Glomerular endothelial cell (primary cell): ENCODE measurements around the gene MACO1. TPM values are rescaled to one million over a fixed set of nuclear protein-coding genes. Genes with fewer than 3 reads are reported as not detected.
"Not testable (repeated sequence)": the region's sequence is repeated elsewhere in the genome, so short reads cannot be mapped to it uniquely, and the experiment has no call there.

Experiments
- DNase-seq: peaks from one replicate; pipeline ENCODE4 v3.0.0-alpha.2; 2011; ENCODE audit warnings: low read depth, low spot score; ENCODE audit errors: extremely low read depth
- total RNA-seq: library from RNA; depleted of rRNA; stranded (reverse); fragments of >200 nt; gene quantifications from 2 replicates; pipeline ENCODE4 v1.2.3, GENCODE V29; 2015

MACO1 gene
- total RNA-seq, 1 donor from 2014 or later = 16.7 TPM

DNA sequence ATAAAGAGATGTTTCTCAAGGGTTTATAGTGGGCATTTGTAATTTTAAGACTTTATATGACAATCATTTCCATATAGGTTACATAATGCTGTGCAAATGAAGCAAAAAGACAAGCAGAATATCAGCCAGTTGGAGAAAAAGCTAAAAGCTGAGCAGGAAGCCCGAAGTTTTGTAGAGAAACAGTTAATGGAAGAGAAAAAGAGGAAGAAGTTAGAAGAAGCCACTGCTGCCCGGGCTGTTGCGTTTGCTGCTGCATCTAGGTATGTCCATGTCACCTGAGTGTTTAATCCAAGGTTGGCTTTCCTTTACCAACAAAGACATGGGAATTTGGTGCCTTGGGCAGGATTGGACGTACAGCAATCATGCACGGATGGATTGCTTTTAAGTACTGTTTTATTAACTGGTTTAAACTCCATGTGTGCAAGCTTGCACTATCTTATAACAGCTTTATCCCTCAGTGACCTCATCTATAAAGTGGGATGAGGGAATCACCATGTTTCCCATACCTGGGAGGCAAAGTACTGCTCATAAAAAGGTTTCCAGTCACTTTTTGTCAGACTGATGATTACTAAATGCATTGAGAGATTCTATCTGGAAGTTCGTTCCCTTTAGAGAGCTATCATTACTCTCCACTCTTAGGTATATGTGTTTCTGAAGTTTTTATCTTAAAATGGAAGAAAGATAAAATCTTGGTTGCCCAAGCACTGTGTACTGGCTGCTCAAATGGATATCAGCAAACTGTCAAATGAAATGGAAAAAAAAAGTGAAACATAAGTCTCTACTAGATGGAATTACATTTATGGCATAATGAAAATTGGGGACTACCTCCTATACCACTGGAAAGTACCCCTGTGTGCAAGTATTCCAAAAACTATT is 55.1 kb downstream of the MACO1 start:
- DNase-seq = no peak

DNA sequence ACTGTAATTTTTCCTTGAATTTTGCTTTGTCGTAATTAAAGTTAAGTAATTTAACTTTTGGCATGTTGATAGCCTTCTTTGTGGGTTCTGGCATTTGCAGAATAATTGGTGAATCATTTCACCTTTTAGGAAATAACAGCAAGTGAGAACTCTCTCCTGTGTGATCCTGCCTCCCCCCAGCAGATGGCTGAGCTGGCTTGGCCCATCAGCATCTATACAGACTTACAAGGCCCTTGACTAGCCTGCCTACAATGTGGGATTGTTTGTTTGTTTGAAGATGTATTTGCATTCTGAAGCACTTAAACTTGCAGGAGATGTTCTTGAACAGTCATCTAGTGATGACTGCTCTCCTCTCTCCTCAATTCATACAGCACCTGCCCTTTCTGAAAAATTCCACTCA is 55.9 kb downstream of the MACO1 start:
- no peak for DNase-seq

DNA sequence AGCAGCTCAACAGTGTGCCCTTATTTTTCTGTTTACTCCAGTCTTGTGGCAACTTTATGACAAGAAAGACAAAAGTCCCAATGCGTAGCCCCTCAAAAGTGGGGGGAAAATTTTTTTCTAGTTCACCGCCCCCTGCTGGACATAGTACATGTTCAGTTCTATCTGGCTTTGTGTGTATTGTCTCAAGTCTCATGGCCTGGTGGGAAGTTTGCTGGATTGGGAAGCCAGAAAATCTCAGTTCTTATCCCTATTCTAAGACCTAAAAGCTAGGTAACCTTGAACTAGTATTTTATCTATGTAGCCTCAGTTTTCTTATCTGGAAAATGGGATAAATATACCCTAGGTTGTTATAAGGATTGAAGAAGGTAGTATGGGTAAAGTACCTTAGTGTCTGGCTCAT is 56.9 kb downstream of the MACO1 start:
- DNase-seq = no peak

DNA sequence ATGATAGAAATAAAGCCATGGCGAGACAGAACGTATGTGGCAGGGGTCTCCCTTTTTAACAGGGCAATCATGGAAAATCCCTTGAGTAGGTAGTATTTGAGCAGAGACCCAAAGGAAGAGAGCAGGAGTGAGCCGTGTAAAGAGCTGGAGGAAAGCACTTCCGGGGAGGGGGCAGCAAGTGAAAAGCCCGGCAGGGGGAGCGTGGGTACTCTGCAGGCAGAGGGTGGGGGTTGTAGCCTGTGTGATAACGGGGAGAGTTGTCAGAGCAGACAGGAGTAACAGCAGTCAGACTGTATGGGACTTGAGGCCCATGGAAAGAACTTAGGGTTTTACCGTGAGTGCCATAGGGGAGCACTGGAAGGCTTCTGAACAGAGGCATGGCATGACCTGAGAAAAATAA is 61.6 kb downstream of the MACO1 start:
- DNase-seq = no peak

DNA sequence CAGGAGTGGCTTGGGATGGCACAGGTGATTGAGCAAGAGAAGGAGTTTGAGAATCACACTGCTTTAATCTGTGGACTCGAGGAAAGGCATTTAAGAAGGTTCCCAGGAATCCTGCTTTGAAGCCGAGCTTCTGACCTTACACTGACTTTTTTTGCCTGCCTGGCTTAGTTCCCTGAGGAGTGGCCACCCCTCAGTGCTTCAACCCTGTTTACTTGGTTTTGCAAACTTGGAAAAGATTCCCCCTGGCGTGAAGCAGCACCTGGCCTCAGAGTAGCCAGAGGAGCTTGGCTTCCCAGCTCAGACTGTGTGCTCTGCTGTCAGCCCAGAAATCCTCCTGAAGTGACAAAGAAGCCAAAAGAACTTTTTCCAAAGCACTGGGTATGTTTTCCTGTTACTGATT is 64.3 kb downstream of the MACO1 start:
- no peak for DNase-seq

DNA sequence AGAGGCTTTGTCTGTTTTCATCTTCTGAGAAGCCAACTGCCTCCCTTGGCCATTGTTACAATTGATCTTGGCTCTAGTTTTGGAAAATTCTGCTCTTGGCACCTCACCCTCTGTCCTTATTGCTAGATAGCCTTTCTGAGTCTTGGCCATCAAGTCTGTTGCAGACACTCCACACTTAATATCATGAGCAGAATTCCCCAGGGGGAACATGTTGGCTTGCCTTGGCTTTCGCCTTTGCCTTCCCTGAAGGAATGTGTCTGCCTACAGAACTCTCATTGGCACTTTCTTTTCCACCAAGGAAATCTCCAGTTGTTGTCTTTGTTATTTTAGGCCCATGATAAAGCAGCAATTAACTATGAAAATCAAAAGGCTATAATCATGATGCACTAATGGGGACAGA is 70.0 kb downstream of the MACO1 start:
- no peak for DNase-seq

DNA sequence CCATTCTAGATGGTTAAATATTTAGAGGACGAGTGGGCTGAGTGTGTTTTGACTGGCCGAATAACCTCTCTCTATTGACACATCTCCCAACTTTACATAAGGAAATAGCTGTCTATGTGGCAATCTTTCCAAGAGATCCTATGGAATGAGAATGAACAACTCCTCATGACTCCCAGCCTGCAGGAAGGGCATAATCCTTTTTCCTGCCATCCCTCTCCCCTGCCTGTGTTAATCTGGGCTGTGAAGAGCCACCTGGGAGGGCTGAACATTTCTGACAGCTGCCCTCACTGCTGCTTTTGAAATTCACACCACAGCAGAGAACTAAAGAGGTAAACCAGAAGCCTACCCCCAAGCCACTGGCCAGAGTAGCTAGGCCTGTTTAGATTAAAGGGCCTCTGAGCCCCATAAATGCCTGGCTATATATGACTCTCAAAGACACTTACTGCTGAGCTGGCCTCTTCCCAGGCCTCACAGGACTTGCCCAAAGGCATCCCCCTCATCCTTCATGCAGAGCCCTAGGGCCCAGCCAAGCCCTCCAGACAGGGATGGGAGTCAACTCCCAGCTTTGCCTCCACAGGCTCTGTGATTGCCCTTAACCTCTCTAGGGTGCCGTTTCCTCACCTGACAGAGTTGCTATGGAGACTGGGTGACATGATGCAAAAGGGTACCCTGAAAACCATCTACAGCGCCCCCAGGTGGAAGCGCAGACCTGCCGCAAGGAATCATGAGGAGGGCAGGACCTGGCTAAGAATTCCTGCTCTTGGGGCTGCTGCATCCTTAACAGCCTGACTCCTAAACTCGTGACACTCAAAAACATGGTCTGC is 70.8 kb downstream of the MACO1 start:
- DNase-seq = no peak

DNA sequence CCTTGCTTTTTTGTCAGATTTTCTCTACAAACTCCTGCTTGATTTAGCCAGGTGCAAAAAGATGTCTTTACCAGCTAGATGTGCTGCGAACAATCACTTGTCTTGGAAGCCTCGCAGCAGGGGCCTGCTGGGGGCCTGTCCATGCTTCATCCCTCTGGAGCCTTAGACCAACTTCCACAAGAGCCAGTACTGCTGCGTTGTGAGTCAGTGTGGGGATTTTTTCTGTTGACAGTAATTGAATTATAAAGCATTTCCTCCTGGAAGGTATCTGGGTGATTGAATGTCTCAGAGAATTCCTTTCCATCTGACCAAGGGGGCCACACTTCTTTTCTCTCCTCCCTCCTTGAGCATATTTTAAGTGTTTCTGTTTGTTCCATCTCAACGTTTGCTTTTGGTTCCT is 72.3 kb downstream of the MACO1 start:
- no peak for DNase-seq

DNA sequence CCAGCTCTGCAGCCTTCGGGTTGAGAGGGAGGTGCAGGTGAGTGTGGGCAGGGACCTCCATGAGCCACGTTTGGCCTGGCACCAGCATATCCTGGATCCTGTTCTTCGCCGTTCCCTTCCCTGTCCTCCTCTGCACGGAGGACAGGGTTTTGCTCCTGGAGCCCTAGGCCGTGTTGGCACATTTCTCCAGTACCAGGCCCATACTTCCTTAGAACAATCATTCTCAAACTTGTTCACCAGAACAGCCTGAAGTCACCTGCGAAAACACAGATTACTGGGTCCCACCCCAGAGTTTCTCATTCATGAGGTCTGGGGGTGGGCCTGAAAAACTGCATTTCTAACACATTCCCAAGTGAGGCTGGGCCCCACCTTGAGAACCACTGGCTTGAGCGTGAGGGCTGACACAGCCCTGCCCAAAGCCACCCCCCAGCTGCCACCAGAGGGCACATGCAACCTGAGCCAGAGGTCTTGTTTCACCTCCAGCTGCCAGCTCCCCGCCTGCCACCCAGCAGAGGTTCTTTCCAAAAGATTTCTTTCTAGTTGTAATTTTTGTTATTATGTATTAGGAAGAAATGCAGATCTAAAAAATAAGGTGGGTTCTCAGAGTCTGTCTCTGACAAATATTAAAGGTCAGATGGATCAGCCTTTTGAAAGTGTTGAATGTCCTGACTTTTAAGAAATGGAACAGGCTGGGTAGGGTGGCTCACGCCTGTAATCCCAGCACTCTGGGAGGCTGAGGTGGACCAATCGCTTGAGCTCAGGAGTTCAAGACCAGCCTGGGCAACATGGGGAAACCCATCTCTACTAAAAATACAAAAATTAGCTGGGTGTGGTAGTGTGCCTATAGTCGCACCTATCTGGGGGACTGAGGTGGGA is 73.1 kb downstream of the MACO1 start:
- DNase-seq = no peak

DNA sequence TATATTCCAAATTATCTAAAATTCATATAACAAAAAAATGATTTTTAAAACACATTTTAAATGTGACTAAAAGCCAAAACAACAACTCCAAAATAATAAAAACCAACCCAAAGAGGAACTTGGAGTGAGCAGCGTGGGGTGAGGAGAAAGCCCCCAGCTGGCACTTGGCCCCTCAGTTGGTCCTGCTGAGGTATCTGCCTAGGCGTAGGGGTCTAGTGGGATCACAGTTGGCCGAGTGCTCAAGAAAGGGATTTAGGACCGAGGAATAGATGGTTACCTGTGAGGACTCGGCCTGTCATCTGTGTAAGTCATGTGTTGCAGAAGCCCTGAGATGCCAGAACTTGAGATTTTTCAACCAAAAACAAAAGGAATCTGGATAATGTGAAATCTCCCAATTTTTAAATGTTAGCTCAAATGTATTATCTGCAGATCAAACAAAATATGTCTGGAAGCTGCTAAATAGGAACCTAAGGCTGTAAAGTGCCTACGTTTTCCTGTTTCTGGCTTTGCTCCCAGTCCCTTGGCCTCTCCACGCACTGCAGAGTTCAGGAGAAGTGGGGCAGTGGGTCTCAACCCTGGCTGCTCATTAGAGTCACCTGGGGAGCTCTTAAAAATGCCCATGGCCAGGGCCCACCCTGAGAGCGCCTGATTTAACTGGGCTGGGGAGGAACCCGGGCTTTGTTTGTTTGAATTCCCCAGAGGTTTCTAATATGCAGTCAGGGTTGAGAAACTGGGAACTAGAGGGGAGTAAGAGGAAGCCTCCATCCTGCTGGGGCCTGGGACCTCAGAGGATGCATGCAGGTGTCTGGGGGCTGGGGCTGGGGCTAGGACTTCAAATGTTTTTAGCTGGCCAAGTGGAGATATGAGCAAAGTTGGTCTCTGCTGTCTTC is 74.3 kb downstream of the MACO1 start:
- DNase-seq = no peak

DNA sequence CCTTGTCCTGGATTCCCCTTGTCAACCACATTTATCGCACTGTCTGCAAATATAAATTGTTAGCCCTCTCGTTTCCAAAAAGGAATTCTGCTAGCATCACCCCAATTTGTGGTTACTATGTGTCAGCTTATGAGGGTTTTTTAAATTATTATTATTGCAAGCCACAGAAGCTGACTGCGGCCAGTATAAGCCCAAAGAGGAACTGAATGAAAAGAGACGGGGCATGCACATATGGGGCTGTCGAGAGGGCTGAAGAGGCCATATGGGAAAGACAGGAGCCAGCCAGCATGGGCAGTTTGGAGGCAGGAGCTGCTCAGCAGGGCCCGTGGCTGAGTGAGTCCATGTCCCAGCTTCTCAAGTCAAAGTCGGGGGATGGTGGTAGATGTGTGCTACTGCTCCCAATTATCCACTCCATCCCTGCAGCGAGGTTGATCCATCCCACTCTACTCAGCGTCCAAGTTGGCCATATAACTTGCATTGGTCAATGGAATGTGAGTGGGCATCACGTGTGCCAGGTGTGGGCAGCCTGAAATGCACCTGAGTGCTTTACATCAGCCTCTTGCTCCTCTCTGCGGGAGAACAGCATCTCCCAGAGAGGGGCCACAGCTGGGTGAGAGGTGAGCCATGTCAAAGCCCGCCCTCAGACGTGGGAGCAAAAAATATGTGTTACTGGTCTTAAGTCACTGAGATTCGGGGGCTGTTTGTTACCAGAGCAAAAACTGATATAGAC is 75.1 kb downstream of the MACO1 start:
- no peak for DNase-seq

DNA sequence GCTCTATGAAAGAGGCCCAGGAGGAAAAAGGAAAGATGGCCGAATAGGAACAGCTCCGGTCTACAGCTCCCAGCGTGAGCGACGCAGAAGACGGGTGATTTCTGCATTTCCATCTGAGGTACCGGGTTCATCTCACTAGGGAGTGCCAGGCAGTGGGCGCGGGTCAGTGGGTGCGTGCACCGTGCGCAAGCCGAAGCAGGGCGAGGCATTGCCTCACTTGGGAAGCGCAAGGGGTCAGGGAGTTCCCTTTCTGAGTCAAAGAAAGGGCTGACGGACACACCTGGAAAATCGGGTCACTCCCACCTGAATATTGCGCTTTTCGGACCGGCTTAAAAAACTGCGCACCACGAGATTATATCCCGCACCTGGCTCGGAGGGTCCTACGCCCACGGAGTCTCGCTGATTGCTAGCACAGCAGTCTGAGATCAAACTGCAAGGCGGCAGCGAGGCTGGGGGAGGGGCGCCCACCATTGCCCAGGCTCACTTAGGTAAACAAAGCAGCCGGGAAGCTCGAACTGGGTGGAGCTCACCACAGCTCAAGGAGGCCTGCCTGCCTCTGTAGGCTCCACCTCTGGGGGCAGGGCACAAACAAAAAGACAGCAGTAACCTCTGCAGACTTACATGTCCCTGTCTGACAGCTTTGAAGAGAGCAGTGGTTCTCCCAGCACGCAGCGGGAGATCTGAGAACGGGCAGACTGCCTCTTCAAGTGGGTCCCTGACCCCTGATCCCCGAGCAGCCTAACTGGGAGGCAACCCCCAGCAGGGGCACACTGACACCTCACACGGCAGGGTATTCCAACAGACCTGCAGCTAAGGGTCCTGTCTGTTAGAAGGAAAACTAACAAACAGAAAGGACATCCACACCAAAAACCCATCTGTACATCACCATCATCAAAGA is 76.1 kb downstream of the MACO1 start:
- not testable (repeated sequence) for DNase-seq

DNA sequence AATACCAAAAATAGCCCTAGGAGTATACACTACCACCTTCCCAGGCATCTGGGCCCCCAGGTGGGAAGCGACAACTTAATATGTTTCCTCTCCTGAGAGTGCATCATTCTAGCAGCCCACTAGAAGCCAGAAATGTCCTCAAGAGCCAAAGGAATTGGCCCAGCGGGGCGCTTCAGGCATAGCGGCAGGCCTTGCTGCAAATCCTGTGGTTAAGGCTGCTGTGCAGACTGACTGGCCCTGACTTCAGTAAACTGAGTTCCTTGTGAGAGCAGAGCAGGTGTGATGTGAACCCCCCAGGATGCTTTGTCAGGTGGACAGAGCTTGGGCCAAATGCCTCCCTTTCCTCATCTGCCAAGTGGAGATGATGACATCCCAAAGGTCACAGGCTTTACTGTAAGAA is 83.0 kb downstream of the MACO1 start:
- DNase-seq = no peak

DNA sequence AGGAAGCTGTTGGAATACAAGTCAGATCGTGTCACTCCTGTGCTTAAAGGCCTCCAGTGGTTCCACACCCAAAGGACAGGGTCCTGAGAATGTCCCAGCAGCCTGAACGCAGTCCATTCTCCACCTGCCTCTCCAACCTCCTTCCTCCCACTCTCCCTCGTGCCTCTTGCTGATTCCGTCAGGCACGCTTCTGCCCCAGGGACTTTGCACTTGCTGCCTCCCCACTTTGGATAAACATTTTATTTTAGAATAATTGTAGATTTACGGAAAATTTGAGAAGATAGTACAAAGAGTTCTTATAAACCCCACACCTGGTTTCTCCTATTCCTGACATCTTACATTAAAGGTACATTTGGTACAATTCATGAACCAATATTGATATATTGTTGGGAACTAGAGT is 84.3 kb downstream of the MACO1 start:
- DNase-seq = no peak

DNA sequence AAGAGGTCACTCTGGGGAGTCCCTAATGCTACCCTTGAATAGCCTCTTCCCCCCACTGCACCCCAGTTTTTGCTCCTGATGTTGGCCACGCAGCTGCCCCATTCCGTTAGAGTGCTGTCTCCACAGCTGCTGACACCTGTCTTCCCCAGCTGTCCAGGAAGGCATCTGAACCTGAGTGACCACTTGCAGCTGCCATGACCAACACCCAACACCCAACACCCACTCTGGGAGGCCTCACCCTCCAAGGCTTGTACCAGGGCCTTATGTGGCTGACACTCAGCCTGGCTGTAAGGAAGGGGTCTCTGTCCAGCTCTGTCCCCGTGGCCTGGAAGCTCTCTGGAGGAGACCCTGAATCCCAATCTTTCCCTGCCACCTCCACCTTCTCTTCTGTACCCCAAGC is 86.0 kb downstream of the MACO1 start:
- no peak for DNase-seq

DNA sequence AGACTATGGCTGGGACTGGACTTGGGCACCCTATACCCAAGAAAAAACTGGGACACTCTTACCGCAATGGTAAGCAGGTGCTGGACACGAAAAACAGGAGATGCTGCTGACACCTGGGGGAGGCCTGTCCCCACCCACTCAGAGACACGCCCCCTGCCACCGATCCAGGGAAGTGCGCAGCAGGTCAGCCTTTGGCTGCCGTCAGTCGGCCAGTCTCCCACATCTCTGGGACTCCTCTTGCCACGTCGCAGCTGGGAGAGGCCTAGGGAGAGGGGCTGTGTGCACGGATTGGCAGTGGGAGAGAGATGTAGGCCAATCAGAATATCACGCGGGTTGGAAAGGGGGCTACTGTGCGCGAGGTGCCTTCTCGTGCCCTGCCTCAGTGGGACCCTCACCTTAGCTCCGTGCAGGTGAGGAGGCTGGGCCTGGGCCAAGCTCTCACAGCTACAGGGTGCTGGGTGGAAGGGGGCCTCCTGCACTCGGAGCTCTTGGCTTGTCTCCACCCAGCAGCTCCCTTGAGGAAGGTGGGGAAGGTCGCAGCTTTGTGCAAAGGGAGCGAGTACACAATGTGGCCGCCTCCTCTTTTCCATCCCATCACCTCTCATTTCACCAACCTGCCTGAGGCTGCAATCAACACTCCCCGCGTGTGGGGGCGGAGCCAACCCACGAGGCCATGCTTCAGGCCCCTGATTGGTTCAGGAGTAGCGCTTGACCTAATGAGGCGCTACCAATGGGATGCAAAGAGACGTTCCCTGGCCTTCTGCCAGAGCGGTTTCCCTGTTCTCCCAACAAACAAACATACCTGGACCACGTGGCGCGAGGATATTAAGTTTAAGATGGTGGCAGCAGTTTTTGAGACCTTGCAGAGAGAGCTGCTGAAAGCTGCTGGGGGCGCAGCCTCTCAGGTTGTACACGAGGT is 87.0 kb downstream of the MACO1 start:
- DNase-seq = no peak

DNA sequence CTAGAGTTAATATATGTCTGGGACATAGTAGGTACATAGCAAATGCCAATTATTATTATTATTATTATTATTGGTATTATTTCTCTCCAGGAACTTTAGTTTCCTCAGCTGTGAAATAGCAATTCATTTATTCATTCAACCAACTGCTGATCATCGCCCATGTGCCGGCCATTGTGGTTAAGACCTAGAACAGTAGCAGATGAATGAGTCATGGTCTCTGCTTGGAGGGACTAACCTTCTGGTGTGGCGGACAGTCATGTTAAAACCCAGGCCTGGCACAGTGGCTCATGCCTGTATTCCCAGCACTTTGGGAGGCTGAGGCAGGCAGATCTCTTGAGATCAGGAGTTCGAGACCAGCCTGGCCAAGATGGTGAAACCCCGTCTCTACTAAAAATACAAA is 88.9 kb downstream of the MACO1 start:
- DNase-seq = no peak
